ENCODE measurements around the gene TFPI.

The TFPI gene

GRCh38 chr2:187478719-187479118 is 75.5 kb downstream of the TFPI start:
- Histone ChIP-seq H3K4me3 (ENCODE audit: low read length) (no peak overlapping the region), H3K36me3 (ENCODE audit: control insufficient read depth, insufficient read depth, low read length, severe bottlenecking) (peaks cover 25% of the 10 kb centered on the region), H3K4me1 (ENCODE audit: control insufficient read depth, insufficient read depth, low read length) (peaks cover 16% of the 10 kb centered on the region), H3K9ac (ENCODE audit: low read length) (no peak overlapping the region), H3K27me3 (replicated peaks; ENCODE audit: control insufficient read depth, insufficient read depth, low read length) (no peaks in the 10 kb centered on the region), H3K9me3 (ENCODE audit: control insufficient read depth, low read length) (no peaks in the 10 kb centered on the region)
- DNase-seq (ENCODE audit: low read depth) = no peak

- no peak overlapping the region for H3K9ac ChIP-seq (ENCODE audit: low read length)
- DNase-seq (ENCODE audit: low read depth) = peak; percentile 5
- H3K36me3 ChIP-seq (ENCODE audit: control insufficient read depth, insufficient read depth, low read length, severe bottlenecking) = peaks cover 29% of the 10 kb centered on the region
- no peaks in the 10 kb centered on the region for H3K27me3 ChIP-seq (replicated peaks; ENCODE audit: control insufficient read depth, insufficient read depth, low read length)
- H3K4me1 ChIP-seq (ENCODE audit: control insufficient read depth, insufficient read depth, low read length) = peaks cover 16% of the 10 kb centered on the region
- no peaks in the 10 kb centered on the region for H3K9me3 ChIP-seq (ENCODE audit: control insufficient read depth, low read length)
- H3K4me3 ChIP-seq (ENCODE audit: low read length) = no peak overlapping the region
Observed at GRCh38 chr2:187477051-187477450, 77.2 kb downstream of the TFPI start.

- H3K27me3 ChIP-seq (replicated peaks; ENCODE audit: control insufficient read depth, insufficient read depth, low read length) = no peaks in the 10 kb centered on the region
- peaks cover 16% of the 10 kb centered on the region for H3K4me1 ChIP-seq (ENCODE audit: control insufficient read depth, insufficient read depth, low read length)
- peaks cover 29% of the 10 kb centered on the region for H3K36me3 ChIP-seq (ENCODE audit: control insufficient read depth, insufficient read depth, low read length, severe bottlenecking)
- no peak overlapping the region for H3K4me3 ChIP-seq (ENCODE audit: low read length)
- DNase-seq (ENCODE audit: low read depth) = no peak
- no peaks in the 10 kb centered on the region for H3K9me3 ChIP-seq (ENCODE audit: control insufficient read depth, low read length)
- no peak overlapping the region for H3K9ac ChIP-seq (ENCODE audit: low read length)
Observed at GRCh38 chr2:187475499-187476248, 78.6 kb downstream of the TFPI start.

GRCh38 chr2:187470698-187471097 is 83.5 kb downstream of the TFPI start:
- no peak for DNase-seq (ENCODE audit: low read depth)
- Histone ChIP-seq H3K4me3 (ENCODE audit: low read length) (no peak overlapping the region), H3K4me1 (ENCODE audit: control insufficient read depth, insufficient read depth, low read length) (peaks cover 4% of the 10 kb centered on the region), H3K27me3 (replicated peaks; ENCODE audit: control insufficient read depth, insufficient read depth, low read length) (no peaks in the 10 kb centered on the region), H3K9ac (ENCODE audit: low read length) (no peak overlapping the region), H3K9me3 (ENCODE audit: control insufficient read depth, low read length) (no peaks in the 10 kb centered on the region), H3K36me3 (ENCODE audit: control insufficient read depth, insufficient read depth, low read length, severe bottlenecking) (peaks cover 37% of the 10 kb centered on the region)

GRCh38 chr2:187469538-187469937 is 84.7 kb downstream of the TFPI start:
- Histone ChIP-seq H3K36me3 (ENCODE audit: control insufficient read depth, insufficient read depth, low read length, severe bottlenecking) (peaks cover 44% of the 10 kb centered on the region), H3K9me3 (ENCODE audit: control insufficient read depth, low read length) (no peaks in the 10 kb centered on the region), H3K9ac (ENCODE audit: low read length) (no peak overlapping the region), H3K4me1 (ENCODE audit: control insufficient read depth, insufficient read depth, low read length) (no peaks in the 10 kb centered on the region), H3K27me3 (replicated peaks; ENCODE audit: control insufficient read depth, insufficient read depth, low read length) (no peaks in the 10 kb centered on the region), H3K4me3 (ENCODE audit: low read length) (no peak overlapping the region)
- DNase-seq (ENCODE audit: low read depth) = no peak

- H3K4me1 ChIP-seq (ENCODE audit: control insufficient read depth, insufficient read depth, low read length) = no peaks in the 10 kb centered on the region
- no peaks in the 10 kb centered on the region for H3K27me3 ChIP-seq (replicated peaks; ENCODE audit: control insufficient read depth, insufficient read depth, low read length)
- H3K9ac ChIP-seq (ENCODE audit: low read length) = no peak overlapping the region
- DNase-seq (ENCODE audit: low read depth) = no peak
- no peak overlapping the region for H3K4me3 ChIP-seq (ENCODE audit: low read length)
- H3K9me3 ChIP-seq (ENCODE audit: control insufficient read depth, low read length) = no peaks in the 10 kb centered on the region
- peaks cover 36% of the 10 kb centered on the region for H3K36me3 ChIP-seq (ENCODE audit: control insufficient read depth, insufficient read depth, low read length, severe bottlenecking)
Observed at GRCh38 chr2:187468262-187468661, 86.0 kb downstream of the TFPI start.

GRCh38 chr2:187466129-187466792 is 88.0 kb downstream of the TFPI start:
- Histone ChIP-seq H3K27me3 (replicated peaks; ENCODE audit: control insufficient read depth, insufficient read depth, low read length) (no peaks in the 10 kb centered on the region), H3K4me1 (ENCODE audit: control insufficient read depth, insufficient read depth, low read length) (no peaks in the 10 kb centered on the region), H3K9ac (ENCODE audit: low read length) (no peak overlapping the region), H3K36me3 (ENCODE audit: control insufficient read depth, insufficient read depth, low read length, severe bottlenecking) (peaks cover 33% of the 10 kb centered on the region), H3K9me3 (ENCODE audit: control insufficient read depth, low read length) (no peaks in the 10 kb centered on the region), H3K4me3 (ENCODE audit: low read length) (no peak overlapping the region)
- DNase-seq (ENCODE audit: low read depth) = no peak

GRCh38 chr2:187462839-187463238 is 91.4 kb downstream of the TFPI start:
- Histone ChIP-seq H3K9ac (ENCODE audit: low read length) (no peak overlapping the region), H3K4me3 (ENCODE audit: low read length) (no peak overlapping the region), H3K36me3 (ENCODE audit: control insufficient read depth, insufficient read depth, low read length, severe bottlenecking) (peaks cover 24% of the 10 kb centered on the region), H3K4me1 (ENCODE audit: control insufficient read depth, insufficient read depth, low read length) (no peaks in the 10 kb centered on the region), H3K9me3 (ENCODE audit: control insufficient read depth, low read length) (no peaks in the 10 kb centered on the region), H3K27me3 (replicated peaks; ENCODE audit: control insufficient read depth, insufficient read depth, low read length) (no peaks in the 10 kb centered on the region)
- DNase-seq (ENCODE audit: low read depth) = no peak

GRCh38 chr2:187461294-187462261 is 92.7 kb downstream of the TFPI start:
- Histone ChIP-seq H3K9ac (ENCODE audit: low read length) (no peak overlapping the region), H3K27me3 (replicated peaks; ENCODE audit: control insufficient read depth, insufficient read depth, low read length) (no peaks in the 10 kb centered on the region), H3K9me3 (ENCODE audit: control insufficient read depth, low read length) (no peaks in the 10 kb centered on the region), H3K36me3 (ENCODE audit: control insufficient read depth, insufficient read depth, low read length, severe bottlenecking) (peaks cover 12% of the 10 kb centered on the region), H3K4me3 (ENCODE audit: low read length) (no peak overlapping the region), H3K4me1 (ENCODE audit: control insufficient read depth, insufficient read depth, low read length) (no peaks in the 10 kb centered on the region)
- no peak for DNase-seq (ENCODE audit: low read depth)

- DNase-seq (ENCODE audit: low read depth) = no peak
Observed at GRCh38 chr2:187459256-187459655, 95.0 kb downstream of the TFPI start.

GRCh38 chr2:187453078-187453641 is 101.1 kb downstream of the TFPI start:
- Histone ChIP-seq H3K4me1 (ENCODE audit: control insufficient read depth, insufficient read depth, low read length) (no peaks in the 10 kb centered on the region), H3K36me3 (ENCODE audit: control insufficient read depth, insufficient read depth, low read length, severe bottlenecking) (no peaks in the 10 kb centered on the region), H3K4me3 (ENCODE audit: low read length) (no peak overlapping the region), H3K9ac (ENCODE audit: low read length) (no peak overlapping the region), H3K27me3 (replicated peaks; ENCODE audit: control insufficient read depth, insufficient read depth, low read length) (no peaks in the 10 kb centered on the region), H3K9me3 (ENCODE audit: control insufficient read depth, low read length) (no peaks in the 10 kb centered on the region)
- DNase-seq (ENCODE audit: low read depth) = peak; percentile 70

More at GRCh38 chr2:187459256-187459655, 95.0 kb downstream of the TFPI start:
- H3K4me3 ChIP-seq (ENCODE audit: low read length) = no peak overlapping the region
- no peaks in the 10 kb centered on the region for H3K9me3 ChIP-seq (ENCODE audit: control insufficient read depth, low read length)
- no peaks in the 10 kb centered on the region for H3K36me3 ChIP-seq (ENCODE audit: control insufficient read depth, insufficient read depth, low read length, severe bottlenecking)
- H3K9ac ChIP-seq (ENCODE audit: low read length) = no peak overlapping the region
- H3K4me1 ChIP-seq (ENCODE audit: control insufficient read depth, insufficient read depth, low read length) = no peaks in the 10 kb centered on the region
- no peaks in the 10 kb centered on the region for H3K27me3 ChIP-seq (replicated peaks; ENCODE audit: control insufficient read depth, insufficient read depth, low read length)
